GM23338 (cell line): ENCODE results near the gene RAPGEF3.

Source experiments
- CREB1 ChIP-seq: fragments of 250-450 bp; sonication (Bioruptor Pico); IDR thresholded peaks from 2 replicates; pipeline ENCODE4 v1.5.0; 2020; ENCODE audit warnings: low read depth, mild to moderate bottlenecking, moderate library complexity
- CTCF ChIP-seq, 2 experiments: fragments of 200-600 bp in 1 of 2; sonication (generic) in 1 of 2; conservative IDR thresholded peaks; 2 replicates each; pipeline versions ENCODE4 v1.5.1 to v1.6.1; 2016 to 2017; ENCODE audit warnings: antibody characterized with exemption in 2 of 2, low read depth in 2 of 2, mild to moderate bottlenecking in 2 of 2, moderate library complexity in 1 of 2
- ETS1 ChIP-seq: IDR thresholded peaks from 2 replicates; pipeline ENCODE4 v1.6.1; 2016; ENCODE audit warnings: antibody characterized with exemption
- EZH2 ChIP-seq: fragments of 200-600 bp; sonication (generic); IDR thresholded peaks from one replicate; pipeline ENCODE4 v1.8.0; 2017; ENCODE audit warnings: antibody characterized with exemption, mild to moderate bottlenecking, low read depth; ENCODE audit not compliant: unreplicated experiment
- EZH2phosphoT487 ChIP-seq: fragments of 200-600 bp; sonication (generic); IDR thresholded peaks from one replicate; pipeline ENCODE4 v1.8.1; 2018; ENCODE audit warnings: antibody characterized with exemption; ENCODE audit not compliant: unreplicated experiment
- NANOG ChIP-seq: IDR thresholded peaks from 2 replicates; pipeline ENCODE4 v1.6.1; 2016; ENCODE audit warnings: antibody characterized with exemption, borderline replicate concordance
- POLR2AphosphoS5 ChIP-seq: IDR thresholded peaks from 2 replicates; pipeline ENCODE4 v1.6.1; 2016; ENCODE audit warnings: antibody characterized with exemption, low read depth
- STAT1 ChIP-seq: IDR thresholded peaks from one replicate; pipeline ENCODE4 v1.6.1; 2016; ENCODE audit warnings: antibody characterized with exemption; ENCODE audit not compliant: unreplicated experiment
- ZNF114 ChIP-seq: fragments of 250-450 bp; sonication (Bioruptor Pico); IDR thresholded peaks from 2 replicates; pipeline ENCODE4 v1.5.0; 2020; ENCODE audit warnings: mild to moderate bottlenecking, moderate library complexity
- TF ChIP-seq, protein P1 (sequence below): IDR thresholded peaks from one replicate; pipeline ENCODE4 v1.6.1; 2018; ENCODE audit warnings: antibody characterized with exemption; ENCODE audit not compliant: unreplicated experiment
- TF ChIP-seq, protein P2 (sequence below): fragments of 250-450 bp; sonication (Bioruptor Pico); IDR thresholded peaks from 2 replicates; pipeline ENCODE4 v1.5.0; 2020; ENCODE audit warnings: mild to moderate bottlenecking, moderate library complexity

GRCh38 chr12:47734725-47735480 lies 23.8 kb downstream of the RAPGEF3 start:
- TF ChIP-seq CTCF (conservative IDR thresholded peaks at IDR 0.05; ENCODE audit: low read depth in 2 of 2) = no peak
- no peak for TF ChIP-seq ETS1
- TF ChIP-seq EZH2 = no peak
- TF ChIP-seq EZH2phosphoT487 = no peak
- TF ChIP-seq POLR2AphosphoS5 = no peak
- TF ChIP-seq, protein P1, sequence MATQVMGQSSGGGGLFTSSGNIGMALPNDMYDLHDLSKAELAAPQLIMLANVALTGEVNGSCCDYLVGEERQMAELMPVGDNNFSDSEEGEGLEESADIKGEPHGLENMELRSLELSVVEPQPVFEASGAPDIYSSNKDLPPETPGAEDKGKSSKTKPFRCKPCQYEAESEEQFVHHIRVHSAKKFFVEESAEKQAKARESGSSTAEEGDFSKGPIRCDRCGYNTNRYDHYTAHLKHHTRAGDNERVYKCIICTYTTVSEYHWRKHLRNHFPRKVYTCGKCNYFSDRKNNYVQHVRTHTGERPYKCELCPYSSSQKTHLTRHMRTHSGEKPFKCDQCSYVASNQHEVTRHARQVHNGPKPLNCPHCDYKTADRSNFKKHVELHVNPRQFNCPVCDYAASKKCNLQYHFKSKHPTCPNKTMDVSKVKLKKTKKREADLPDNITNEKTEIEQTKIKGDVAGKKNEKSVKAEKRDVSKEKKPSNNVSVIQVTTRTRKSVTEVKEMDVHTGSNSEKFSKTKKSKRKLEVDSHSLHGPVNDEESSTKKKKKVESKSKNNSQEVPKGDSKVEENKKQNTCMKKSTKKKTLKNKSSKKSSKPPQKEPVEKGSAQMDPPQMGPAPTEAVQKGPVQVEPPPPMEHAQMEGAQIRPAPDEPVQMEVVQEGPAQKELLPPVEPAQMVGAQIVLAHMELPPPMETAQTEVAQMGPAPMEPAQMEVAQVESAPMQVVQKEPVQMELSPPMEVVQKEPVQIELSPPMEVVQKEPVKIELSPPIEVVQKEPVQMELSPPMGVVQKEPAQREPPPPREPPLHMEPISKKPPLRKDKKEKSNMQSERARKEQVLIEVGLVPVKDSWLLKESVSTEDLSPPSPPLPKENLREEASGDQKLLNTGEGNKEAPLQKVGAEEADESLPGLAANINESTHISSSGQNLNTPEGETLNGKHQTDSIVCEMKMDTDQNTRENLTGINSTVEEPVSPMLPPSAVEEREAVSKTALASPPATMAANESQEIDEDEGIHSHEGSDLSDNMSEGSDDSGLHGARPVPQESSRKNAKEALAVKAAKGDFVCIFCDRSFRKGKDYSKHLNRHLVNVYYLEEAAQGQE = no peak
- no peak for TF ChIP-seq ZNF114 (CRISPR knock-in tag)
- no peak for TF ChIP-seq NANOG
- TF ChIP-seq, protein P2, sequence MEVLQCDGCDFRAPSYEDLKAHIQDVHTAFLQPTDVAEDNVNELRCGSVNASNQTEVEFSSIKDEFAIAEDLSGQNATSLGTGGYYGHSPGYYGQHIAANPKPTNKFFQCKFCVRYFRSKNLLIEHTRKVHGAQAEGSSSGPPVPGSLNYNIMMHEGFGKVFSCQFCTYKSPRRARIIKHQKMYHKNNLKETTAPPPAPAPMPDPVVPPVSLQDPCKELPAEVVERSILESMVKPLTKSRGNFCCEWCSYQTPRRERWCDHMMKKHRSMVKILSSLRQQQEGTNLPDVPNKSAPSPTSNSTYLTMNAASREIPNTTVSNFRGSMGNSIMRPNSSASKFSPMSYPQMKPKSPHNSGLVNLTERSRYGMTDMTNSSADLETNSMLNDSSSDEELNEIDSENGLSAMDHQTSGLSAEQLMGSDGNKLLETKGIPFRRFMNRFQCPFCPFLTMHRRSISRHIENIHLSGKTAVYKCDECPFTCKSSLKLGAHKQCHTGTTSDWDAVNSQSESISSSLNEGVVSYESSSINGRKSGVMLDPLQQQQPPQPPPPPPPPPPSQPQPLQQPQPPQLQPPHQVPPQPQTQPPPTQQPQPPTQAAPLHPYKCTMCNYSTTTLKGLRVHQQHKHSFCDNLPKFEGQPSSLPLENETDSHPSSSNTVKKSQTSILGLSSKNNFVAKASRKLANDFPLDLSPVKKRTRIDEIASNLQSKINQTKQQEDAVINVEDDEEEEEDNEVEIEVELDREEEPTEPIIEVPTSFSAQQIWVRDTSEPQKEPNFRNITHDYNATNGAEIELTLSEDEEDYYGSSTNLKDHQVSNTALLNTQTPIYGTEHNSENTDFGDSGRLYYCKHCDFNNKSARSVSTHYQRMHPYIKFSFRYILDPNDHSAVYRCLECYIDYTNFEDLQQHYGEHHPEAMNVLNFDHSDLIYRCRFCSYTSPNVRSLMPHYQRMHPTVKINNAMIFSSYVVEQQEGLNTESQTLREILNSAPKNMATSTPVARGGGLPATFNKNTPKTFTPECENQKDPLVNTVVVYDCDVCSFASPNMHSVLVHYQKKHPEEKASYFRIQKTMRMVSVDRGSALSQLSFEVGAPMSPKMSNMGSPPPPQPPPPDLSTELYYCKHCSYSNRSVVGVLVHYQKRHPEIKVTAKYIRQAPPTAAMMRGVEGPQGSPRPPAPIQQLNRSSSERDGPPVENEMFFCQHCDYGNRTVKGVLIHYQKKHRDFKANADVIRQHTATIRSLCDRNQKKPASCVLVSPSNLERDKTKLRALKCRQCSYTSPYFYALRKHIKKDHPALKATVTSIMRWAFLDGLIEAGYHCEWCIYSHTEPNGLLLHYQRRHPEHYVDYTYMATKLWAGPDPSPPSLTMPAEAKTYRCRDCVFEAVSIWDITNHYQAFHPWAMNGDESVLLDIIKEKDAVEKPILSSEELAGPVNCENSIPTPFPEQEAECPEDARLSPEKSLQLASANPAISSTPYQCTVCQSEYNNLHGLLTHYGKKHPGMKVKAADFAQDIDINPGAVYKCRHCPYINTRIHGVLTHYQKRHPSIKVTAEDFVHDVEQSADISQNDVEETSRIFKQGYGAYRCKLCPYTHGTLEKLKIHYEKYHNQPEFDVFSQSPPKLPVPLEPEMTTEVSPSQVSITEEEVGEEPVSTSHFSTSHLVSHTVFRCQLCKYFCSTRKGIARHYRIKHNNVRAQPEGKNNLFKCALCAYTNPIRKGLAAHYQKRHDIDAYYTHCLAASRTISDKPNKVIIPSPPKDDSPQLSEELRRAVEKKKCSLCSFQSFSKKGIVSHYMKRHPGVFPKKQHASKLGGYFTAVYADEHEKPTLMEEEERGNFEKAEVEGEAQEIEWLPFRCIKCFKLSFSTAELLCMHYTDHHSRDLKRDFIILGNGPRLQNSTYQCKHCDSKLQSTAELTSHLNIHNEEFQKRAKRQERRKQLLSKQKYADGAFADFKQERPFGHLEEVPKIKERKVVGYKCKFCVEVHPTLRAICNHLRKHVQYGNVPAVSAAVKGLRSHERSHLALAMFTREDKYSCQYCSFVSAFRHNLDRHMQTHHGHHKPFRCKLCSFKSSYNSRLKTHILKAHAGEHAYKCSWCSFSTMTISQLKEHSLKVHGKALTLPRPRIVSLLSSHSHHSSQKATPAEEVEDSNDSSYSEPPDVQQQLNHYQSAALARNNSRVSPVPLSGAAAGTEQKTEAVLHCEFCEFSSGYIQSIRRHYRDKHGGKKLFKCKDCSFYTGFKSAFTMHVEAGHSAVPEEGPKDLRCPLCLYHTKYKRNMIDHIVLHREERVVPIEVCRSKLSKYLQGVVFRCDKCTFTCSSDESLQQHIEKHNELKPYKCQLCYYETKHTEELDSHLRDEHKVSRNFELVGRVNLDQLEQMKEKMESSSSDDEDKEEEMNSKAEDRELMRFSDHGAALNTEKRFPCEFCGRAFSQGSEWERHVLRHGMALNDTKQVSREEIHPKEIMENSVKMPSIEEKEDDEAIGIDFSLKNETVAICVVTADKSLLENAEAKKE (CRISPR knock-in tag) = no peak
- TF ChIP-seq STAT1 = no peak
- TF ChIP-seq CREB1 (CRISPR knock-in tag) = no peak
